ENCODE data around the gene RCSD1.

DNA sequence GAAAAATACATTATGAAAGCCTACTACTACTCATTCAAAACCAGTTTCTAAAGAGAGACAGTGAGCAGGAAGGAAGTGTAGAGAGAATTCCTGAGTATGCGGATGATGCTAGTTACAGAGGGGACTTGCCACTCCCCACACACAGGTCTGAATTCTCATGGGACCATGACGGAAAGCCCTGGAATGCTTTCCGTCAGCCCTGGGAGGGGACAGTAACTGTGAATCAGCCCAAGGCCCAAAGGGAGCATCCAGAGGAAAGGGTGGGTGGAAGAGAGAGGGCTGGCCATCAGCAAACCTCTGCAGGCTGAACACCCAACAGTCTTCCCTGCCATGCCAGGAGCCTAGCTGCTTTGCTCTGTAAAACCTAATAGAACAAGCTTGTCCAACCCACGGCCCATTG lies 36.4 kb downstream of the RCSD1 start:
- TF ChIP-seq, protein P1, sequence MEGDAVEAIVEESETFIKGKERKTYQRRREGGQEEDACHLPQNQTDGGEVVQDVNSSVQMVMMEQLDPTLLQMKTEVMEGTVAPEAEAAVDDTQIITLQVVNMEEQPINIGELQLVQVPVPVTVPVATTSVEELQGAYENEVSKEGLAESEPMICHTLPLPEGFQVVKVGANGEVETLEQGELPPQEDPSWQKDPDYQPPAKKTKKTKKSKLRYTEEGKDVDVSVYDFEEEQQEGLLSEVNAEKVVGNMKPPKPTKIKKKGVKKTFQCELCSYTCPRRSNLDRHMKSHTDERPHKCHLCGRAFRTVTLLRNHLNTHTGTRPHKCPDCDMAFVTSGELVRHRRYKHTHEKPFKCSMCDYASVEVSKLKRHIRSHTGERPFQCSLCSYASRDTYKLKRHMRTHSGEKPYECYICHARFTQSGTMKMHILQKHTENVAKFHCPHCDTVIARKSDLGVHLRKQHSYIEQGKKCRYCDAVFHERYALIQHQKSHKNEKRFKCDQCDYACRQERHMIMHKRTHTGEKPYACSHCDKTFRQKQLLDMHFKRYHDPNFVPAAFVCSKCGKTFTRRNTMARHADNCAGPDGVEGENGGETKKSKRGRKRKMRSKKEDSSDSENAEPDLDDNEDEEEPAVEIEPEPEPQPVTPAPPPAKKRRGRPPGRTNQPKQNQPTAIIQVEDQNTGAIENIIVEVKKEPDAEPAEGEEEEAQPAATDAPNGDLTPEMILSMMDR (IDR thresholded peaks at IDR 0.05) = no peak
- no peak for TF ChIP-seq POLR2A (IDR thresholded peaks at IDR 0.05)

Data from lower leg skin (tissue), 3 donors.